ENCODE results near the gene NR3C2. TPM values are rescaled to one million over a fixed set of nuclear protein-coding genes. Genes with fewer than 3 reads are reported as not detected.

The NR3C2 gene
- total RNA-seq, 2 experiments from 2014 or later = 5.3 to 5.7 TPM

DNA sequence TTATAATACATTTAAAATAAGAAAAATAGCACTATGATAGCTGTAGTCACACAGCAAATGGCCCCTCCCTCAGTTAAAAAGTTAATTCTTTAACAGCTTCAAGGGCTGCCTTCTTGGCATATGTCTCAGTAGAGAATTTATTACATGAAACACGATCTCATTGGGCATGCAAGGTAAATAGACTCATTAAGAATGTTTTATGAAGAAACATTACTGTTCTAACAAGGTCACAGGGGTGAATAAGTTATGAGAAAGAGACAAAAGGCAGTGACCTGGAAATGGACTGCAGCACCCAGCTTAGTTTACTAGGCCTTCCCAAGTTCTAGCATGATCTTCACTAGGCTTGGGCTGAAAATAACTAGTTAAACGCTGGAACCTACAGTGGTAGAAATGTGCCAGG lies 277.7 kb downstream of the NR3C2 start:
- CTCF ChIA-PET = no interaction called here
- no peaks in the 10 kb centered on the region for H3K4me1 Mint-ChIP-seq (ENCODE audit: low read depth)
- H3K9me3 Mint-ChIP-seq (ENCODE audit: insufficient read depth) = no peaks in the 10 kb centered on the region
- no peak for ATAC-seq
- no peaks in the 10 kb centered on the region for H3K36me3 Mint-ChIP-seq (ENCODE audit: low read depth)
- no peaks in the 10 kb centered on the region for H3K27me3 Mint-ChIP-seq (ENCODE audit: low read depth)
- DNase-seq = no peak
- no peak overlapping the region for H3K4me3 Mint-ChIP-seq
- POLR2A ChIA-PET = no interaction called here
- no peak overlapping the region for H3K27ac Mint-ChIP-seq

DNA sequence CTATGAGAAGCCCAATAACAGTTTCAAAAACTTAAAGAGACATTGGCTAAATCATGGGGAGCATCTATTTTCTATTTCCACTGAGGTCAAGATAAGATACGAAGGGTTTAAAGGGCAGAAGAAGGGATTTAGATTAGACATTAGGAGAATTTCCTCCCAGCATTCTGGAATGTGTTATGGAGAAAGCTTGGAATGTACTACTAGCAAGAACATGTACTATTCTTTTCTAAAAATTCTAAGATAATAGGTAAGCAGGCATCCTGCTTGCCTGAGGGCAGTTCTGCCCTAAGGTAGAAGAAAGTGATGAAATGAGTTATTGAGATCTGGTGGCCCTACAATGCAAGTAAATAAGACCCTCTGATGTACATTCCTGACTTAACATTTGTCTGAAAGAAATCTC lies 279.2 kb downstream of the NR3C2 start:
- Mint-ChIP-seq H3K36me3 (ENCODE audit: low read depth) (no peaks in the 10 kb centered on the region), H3K27ac (no peak overlapping the region), H3K9me3 (ENCODE audit: insufficient read depth) (no peaks in the 10 kb centered on the region), H3K4me1 (ENCODE audit: low read depth) (no peaks in the 10 kb centered on the region), H3K27me3 (ENCODE audit: low read depth) (no peaks in the 10 kb centered on the region), H3K4me3 (no peak overlapping the region)
- no peak for ATAC-seq
- ChIA-PET POLR2A (no interaction called here), CTCF (interaction anchor here (1.2 kb wide), 1 partner anchor 10 kb away, joined by 3 read pairs; no protein-coding TSS in a partner anchor)
- no peak for DNase-seq

DNA sequence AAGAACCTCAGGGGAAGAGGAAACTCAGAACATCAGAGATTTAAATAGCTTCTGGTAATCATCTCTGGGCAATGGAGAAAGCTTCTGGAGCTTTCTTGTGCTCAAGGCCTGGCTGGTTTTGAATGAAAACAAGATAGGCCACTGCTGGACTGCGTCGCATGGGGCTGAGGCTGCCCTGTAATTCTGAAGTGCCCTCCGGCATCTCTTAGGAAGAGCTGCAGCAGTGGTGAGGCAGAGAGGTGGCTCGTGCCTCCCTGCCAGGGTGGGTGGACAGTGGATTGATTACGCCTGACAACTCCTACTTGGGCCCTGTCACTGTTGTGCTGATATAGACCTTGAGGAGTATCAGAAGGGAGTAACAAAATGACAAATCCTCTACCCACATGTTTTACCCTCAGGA lies 279.7 kb downstream of the NR3C2 start:
- H3K4me1 Mint-ChIP-seq (ENCODE audit: low read depth) = no peaks in the 10 kb centered on the region
- H3K4me3 Mint-ChIP-seq = no peak overlapping the region
- H3K27me3 Mint-ChIP-seq (ENCODE audit: low read depth) = no peaks in the 10 kb centered on the region
- no peaks in the 10 kb centered on the region for H3K36me3 Mint-ChIP-seq (ENCODE audit: low read depth)
- H3K27ac Mint-ChIP-seq = no peak overlapping the region
- POLR2A ChIA-PET = no interaction called here
- DNase-seq (no peak), ATAC-seq (no peak)
- no peaks in the 10 kb centered on the region for H3K9me3 Mint-ChIP-seq (ENCODE audit: insufficient read depth)
- CTCF ChIA-PET = interaction anchor here (1.2 kb wide), 1 partner anchor 9 kb away, joined by 3 read pairs; no protein-coding TSS in a partner anchor

DNA sequence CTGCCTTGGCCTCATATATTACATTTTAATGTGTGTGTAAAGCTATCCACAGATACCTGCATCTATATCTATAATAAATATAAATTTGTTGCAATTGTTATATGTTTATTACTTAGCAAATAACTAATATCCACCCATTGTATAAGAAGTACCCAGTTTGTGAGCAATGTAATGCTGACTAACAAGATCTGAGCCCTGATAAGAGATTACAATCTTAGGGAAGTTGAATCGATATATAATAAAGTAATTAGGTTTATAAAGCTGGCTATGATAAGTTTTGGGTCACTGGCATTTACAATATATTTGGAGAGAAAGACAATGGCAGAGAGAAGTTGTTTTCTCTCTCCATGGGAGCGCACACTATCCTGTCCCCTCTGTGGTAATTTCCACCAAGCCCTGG lies 280.6 kb downstream of the NR3C2 start:
- H3K36me3 Mint-ChIP-seq (ENCODE audit: low read depth) = no peaks in the 10 kb centered on the region
- H3K9me3 Mint-ChIP-seq (ENCODE audit: insufficient read depth) = no peaks in the 10 kb centered on the region
- ATAC-seq (no peak), DNase-seq (no peak)
- no peak overlapping the region for H3K4me3 Mint-ChIP-seq
- H3K4me1 Mint-ChIP-seq (ENCODE audit: low read depth) = no peaks in the 10 kb centered on the region
- ChIA-PET POLR2A (no interaction called here), CTCF (interaction anchor here (1.2 kb wide), 1 partner anchor 8 kb away, joined by 3 read pairs; no protein-coding TSS in a partner anchor)
- no peak overlapping the region for H3K27ac Mint-ChIP-seq
- H3K27me3 Mint-ChIP-seq (ENCODE audit: low read depth) = no peaks in the 10 kb centered on the region

DNA sequence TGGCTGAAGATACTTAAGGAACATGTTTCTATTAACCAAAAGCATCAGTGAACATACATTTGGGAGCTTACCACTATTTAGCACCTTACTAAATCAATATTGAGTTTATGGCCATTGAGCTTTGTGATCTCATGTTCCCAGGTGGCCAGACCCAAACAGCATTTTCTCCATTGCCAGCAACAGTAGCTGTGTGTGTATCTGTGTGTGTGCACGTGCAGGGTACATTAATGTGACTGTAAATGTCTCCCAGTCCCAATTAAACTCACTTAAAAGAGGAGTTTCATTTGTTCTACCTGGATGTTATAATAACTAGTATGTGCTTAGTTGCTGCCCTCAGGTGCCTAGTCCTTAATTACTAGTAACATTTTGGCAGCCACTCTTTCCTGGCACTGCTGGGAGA lies 282.4 kb downstream of the NR3C2 start:
- no peaks in the 10 kb centered on the region for H3K27me3 Mint-ChIP-seq (ENCODE audit: low read depth)
- no peaks in the 10 kb centered on the region for H3K36me3 Mint-ChIP-seq (ENCODE audit: low read depth)
- ATAC-seq (no peak), DNase-seq (no peak)
- no peak overlapping the region for H3K4me3 Mint-ChIP-seq
- no peak overlapping the region for H3K27ac Mint-ChIP-seq
- ChIA-PET CTCF (interaction anchor here (1.1 kb wide), 2 partner anchors 12 to 293 kb away, joined by 4 read pairs; no protein-coding TSS in a partner anchor), POLR2A (no interaction called here)
- H3K9me3 Mint-ChIP-seq (ENCODE audit: insufficient read depth) = no peaks in the 10 kb centered on the region
- no peaks in the 10 kb centered on the region for H3K4me1 Mint-ChIP-seq (ENCODE audit: low read depth)

DNA sequence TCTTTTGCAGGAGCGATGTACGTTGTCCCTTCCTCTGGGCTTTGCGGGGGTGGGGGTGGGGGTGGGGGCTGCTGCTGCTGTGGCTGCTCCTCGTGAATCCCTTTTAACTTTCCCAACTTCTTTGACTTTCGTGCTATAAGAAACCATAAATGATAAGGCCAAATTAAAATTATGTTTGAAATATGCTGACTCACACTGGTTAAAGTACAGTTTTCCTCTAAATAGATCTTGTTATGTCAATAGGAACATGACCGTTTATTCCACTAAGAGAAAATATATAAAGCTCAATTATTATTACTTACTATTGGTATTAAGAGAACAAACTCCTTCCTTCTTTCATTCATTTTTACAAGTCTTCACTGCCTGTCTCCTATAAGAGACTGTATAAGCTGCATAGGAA lies 287.4 kb downstream of the NR3C2 start:
- POLR2A ChIA-PET = no interaction called here
- H3K4me1 Mint-ChIP-seq (ENCODE audit: low read depth) = no peaks in the 10 kb centered on the region
- H3K9me3 Mint-ChIP-seq (ENCODE audit: insufficient read depth) = no peaks in the 10 kb centered on the region
- CTCF ChIA-PET = no interaction called here
- no peaks in the 10 kb centered on the region for H3K36me3 Mint-ChIP-seq (ENCODE audit: low read depth)
- H3K27me3 Mint-ChIP-seq (ENCODE audit: low read depth) = no peaks in the 10 kb centered on the region
- no peak for DNase-seq
- no peak overlapping the region for H3K4me3 Mint-ChIP-seq
- no peak for ATAC-seq
- no peak overlapping the region for H3K27ac Mint-ChIP-seq

DNA sequence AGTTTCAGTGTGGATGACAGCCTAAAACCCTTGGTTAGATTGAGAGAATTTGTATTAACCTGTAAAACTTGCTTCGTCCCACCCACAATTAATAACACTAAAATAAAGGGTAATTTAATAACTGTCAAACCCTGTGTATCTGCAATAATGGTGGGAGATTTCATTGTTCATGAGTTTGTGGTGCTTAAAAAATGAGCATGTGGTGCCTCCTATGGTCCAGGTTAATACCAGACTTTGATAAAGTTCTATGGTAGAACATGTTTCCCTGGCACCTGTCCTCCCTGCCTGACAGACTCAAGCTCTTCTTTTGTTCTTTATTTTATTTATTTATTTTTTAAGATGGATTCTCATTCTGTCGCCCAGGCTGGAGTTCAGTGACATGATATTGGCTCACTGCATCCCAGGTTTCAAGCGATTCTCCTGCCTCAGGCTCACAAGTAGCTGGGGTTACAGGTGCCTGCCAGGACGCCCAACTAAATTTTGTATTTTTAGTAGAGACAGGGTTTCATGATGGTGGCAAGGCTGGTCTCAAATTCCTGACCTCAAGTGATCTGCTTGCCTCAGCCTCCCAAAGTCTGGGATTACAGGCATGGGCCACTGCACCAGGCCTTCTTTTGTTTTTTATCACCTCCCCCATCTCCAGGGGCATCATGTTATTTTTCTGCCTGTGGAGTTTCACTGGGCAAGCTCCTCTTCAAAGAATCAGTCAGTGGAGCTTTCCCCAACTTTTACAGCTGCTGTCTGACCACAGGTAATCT lies 289.2 kb downstream of the NR3C2 start:
- no peak for ATAC-seq
- Mint-ChIP-seq H3K27ac (no peak overlapping the region), H3K36me3 (ENCODE audit: low read depth) (no peaks in the 10 kb centered on the region), H3K4me1 (ENCODE audit: low read depth) (no peaks in the 10 kb centered on the region), H3K9me3 (ENCODE audit: insufficient read depth) (no peaks in the 10 kb centered on the region), H3K4me3 (no peak overlapping the region), H3K27me3 (ENCODE audit: low read depth) (no peaks in the 10 kb centered on the region)
- CTCF ChIA-PET = interaction anchor here (1.0 kb wide), 1 partner anchor 9 kb away, joined by 3 read pairs; no protein-coding TSS in a partner anchor
- POLR2A ChIA-PET = no interaction called here
- DNase-seq = no peak

DNA sequence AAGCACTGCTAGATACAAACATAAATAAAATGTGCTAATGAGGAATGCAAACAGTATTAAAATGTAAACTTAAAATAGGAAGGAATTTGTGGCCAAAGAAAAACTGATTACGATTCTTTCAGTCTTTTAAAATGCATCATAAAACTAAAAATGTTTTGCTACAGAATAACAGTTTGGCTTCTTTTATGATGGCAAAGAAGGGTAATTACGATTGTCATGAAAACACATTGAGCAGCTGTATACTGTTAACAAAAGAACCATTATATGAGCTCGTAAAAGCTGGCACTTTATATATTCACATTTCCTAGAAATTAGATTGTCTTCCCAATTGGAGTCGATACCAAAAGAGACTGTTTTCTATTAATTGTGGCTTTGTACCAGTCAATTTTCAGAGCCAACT lies 290.4 kb downstream of the NR3C2 start:
- H3K4me1 Mint-ChIP-seq (ENCODE audit: low read depth) = no peaks in the 10 kb centered on the region
- ChIA-PET POLR2A (no interaction called here), CTCF (no interaction called here)
- DNase-seq (no peak), ATAC-seq (no peak)
- H3K36me3 Mint-ChIP-seq (ENCODE audit: low read depth) = no peaks in the 10 kb centered on the region
- no peaks in the 10 kb centered on the region for H3K27me3 Mint-ChIP-seq (ENCODE audit: low read depth)
- no peak overlapping the region for H3K27ac Mint-ChIP-seq
- H3K4me3 Mint-ChIP-seq = no peak overlapping the region
- no peaks in the 10 kb centered on the region for H3K9me3 Mint-ChIP-seq (ENCODE audit: insufficient read depth)

DNA sequence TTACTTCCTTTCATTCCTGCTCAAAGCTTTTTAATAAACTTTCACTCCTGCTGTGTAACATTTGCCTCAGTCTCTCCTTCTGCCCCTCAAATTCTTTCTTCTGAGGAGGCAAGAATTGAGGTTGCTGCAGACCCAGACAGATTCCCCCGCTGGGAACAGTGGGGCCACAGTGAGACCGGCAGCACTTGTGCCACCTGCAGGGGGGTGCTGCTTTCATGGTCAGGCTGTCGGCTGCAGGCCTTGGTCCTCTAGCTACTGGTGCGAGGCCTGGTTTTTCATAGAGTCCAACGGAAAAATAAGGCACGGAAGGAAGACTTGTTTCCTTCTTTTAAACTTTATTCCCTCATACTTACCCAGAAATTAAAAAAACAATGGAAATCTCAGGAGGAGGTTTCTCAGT lies 296.7 kb downstream of the NR3C2 start:
- no peak overlapping the region for H3K27ac Mint-ChIP-seq
- no peaks in the 10 kb centered on the region for H3K9me3 Mint-ChIP-seq (ENCODE audit: insufficient read depth)
- H3K27me3 Mint-ChIP-seq (ENCODE audit: low read depth) = no peaks in the 10 kb centered on the region
- ChIA-PET POLR2A (no interaction called here), CTCF (no interaction called here)
- no peaks in the 10 kb centered on the region for H3K36me3 Mint-ChIP-seq (ENCODE audit: low read depth)
- H3K4me1 Mint-ChIP-seq (ENCODE audit: low read depth) = no peaks in the 10 kb centered on the region
- H3K4me3 Mint-ChIP-seq = no peak overlapping the region
- no peak for DNase-seq
- no peak for ATAC-seq

DNA sequence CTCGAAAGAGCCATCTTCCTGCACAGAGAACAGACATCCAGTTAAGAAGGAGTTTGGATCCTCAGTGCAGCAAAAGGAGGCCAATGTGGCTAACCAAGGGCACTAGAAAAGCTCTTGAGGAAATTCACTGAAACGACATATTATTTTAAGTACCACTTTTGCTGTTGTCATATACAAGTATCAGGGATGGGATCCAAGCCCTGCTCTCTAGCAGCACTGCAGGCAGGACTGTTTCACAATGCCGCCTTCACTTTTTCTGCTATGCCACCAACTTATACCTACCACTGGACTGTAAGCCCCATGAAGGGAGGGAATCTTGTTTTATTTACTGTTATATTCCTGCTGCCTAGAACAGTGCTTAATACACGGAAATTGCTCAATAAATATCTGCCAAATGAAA lies 299.0 kb downstream of the NR3C2 start:
- H3K9me3 Mint-ChIP-seq (ENCODE audit: insufficient read depth) = no peaks in the 10 kb centered on the region
- no peaks in the 10 kb centered on the region for H3K27me3 Mint-ChIP-seq (ENCODE audit: low read depth)
- DNase-seq (no peak), ATAC-seq (no peak)
- no peak overlapping the region for H3K4me3 Mint-ChIP-seq
- H3K27ac Mint-ChIP-seq = no peak overlapping the region
- no peaks in the 10 kb centered on the region for H3K4me1 Mint-ChIP-seq (ENCODE audit: low read depth)
- ChIA-PET POLR2A (no interaction called here), CTCF (no interaction called here)
- H3K36me3 Mint-ChIP-seq (ENCODE audit: low read depth) = no peaks in the 10 kb centered on the region

DNA sequence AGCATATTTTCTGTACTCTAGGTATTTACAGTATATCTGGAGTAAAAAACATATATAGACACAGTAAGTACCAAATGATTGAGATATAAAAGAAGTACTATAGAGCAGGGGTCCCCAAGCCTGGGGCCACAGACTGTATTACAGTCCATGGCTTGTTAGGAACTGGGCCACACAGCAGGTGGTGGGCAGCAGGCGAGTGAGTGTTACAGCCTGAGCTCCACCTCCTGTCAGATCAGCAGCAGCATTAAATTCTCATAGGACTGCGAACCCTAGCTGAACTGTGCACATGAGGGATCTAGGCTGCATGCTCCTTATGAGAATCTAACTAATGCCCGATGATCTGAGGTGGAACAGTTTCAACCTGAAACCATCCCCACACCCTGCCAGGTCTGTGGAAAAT lies 300.7 kb downstream of the NR3C2 start:
- Mint-ChIP-seq H3K9me3 (ENCODE audit: insufficient read depth) (no peaks in the 10 kb centered on the region), H3K4me3 (no peak overlapping the region), H3K36me3 (ENCODE audit: low read depth) (no peaks in the 10 kb centered on the region), H3K27ac (no peak overlapping the region), H3K4me1 (ENCODE audit: low read depth) (no peaks in the 10 kb centered on the region), H3K27me3 (ENCODE audit: low read depth) (no peaks in the 10 kb centered on the region)
- ChIA-PET CTCF (no interaction called here), POLR2A (no interaction called here)
- ATAC-seq = no peak
- DNase-seq = no peak

DNA sequence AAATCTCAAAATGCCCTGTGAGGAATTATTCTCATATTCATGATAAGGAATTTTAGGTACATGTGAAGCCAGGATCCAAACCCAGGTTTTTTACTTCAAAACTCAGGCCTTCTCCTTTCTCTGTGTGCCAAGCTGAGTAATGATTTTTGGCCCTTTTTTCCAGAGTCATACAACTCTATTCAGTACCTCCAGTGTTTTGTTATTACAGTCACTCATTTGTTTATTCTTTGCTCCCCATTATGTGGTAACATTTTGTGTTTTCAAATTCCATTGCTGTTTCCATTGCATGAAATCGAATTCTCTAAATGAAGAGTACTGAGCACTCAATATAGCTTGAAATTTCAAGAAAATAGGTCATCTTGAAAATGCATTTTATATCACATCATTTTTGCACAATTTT lies 315.4 kb downstream of the NR3C2 start:
- Mint-ChIP-seq H3K36me3 (ENCODE audit: low read depth) (peaks cover 7% of the 10 kb centered on the region), H3K27me3 (ENCODE audit: low read depth) (no peaks in the 10 kb centered on the region), H3K4me3 (no peak overlapping the region), H3K9me3 (ENCODE audit: insufficient read depth) (peaks cover 18% of the 10 kb centered on the region), H3K4me1 (ENCODE audit: low read depth) (no peaks in the 10 kb centered on the region), H3K27ac (no peak overlapping the region)
- ATAC-seq = no peak
- DNase-seq = no peak
- POLR2A ChIA-PET = no interaction called here
- CTCF ChIA-PET = no interaction called here

DNA sequence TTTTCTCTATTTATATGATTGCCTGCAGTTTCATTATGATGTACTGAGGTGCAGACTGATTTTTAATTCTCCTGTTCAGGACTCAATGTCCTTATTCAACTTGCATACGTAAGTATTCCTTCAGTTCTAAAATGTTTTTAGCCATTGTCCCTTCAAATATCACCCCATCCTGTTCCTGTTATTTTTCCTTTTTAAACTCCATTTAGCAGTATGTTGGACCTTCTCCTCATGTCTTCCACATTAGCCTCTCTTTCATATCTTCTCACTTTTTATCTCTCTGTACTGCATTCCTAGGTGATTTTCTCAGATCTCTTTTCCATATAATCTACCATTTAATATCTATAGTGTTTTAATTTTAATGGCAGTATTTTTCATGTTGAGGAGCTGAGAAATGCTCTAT lies 317.7 kb downstream of the NR3C2 start:
- H3K9me3 Mint-ChIP-seq (ENCODE audit: insufficient read depth) = peaks cover 18% of the 10 kb centered on the region
- H3K4me3 Mint-ChIP-seq = no peak overlapping the region
- ChIA-PET POLR2A (no interaction called here), CTCF (no interaction called here)
- H3K4me1 Mint-ChIP-seq (ENCODE audit: low read depth) = no peaks in the 10 kb centered on the region
- peaks cover 7% of the 10 kb centered on the region for H3K36me3 Mint-ChIP-seq (ENCODE audit: low read depth)
- H3K27ac Mint-ChIP-seq = no peak overlapping the region
- DNase-seq (no peak), ATAC-seq (no peak)
- no peaks in the 10 kb centered on the region for H3K27me3 Mint-ChIP-seq (ENCODE audit: low read depth)

All from activated CD8-positive, alpha-beta T cell treated with anti-CD3 and anti-CD28 coated beads, Interleukin-2, amount 10 ng/mL, durations not matched to agents 7 days and 5 days (primary cell).